ENCODE results near the gene OR52H1.

The OR52H1 gene

DNA sequence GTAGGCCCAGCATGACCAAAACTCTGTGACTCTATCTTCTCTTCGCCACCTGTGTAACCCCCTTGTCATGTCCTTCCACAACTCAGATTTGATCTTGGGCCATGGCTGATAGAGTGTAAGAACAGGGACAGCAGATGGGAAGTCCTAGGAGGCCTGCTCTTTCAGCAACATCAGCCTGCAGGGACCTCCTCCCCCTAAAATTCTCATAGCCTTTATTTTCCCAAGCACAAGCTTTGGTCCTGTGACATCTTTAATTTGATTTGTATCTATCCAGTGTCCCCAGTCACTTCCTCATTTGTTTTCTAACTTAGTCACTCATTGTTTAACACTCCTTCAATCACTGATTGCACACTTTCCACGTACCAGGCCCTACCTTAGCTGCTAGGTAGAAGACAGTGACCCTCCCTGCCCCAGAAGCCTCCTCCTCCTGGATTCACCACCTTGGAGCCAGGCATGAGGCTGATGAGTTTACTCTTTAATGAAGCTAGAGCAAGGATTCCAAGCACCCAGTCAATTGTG, 43.9 kb downstream of the OR52H1 start:
- ChIA-PET CTCF (interaction anchor here (0.5 to 1.9 kb wide), 3 partner anchors 10 to 29 kb away, joined by 3 to 4 read pairs (median 3); no protein-coding TSS in a partner anchor), POLR2A (no interaction called here)
- Histone ChIP-seq H3K36me3 (ENCODE audit: control insufficient read depth in 2 of 2, insufficient read depth in 1 of 2, low read length in 2 of 2) (no peaks in the 10 kb centered on the region), H3K4me1 (ENCODE audit: control insufficient read depth, insufficient read depth, low read length) (no peaks in the 10 kb centered on the region), H3K9me3 (ENCODE audit: control insufficient read depth, insufficient read depth, low read depth, low read length) (no peaks in the 10 kb centered on the region), H3K4me3 (ENCODE audit: low read depth, low read length) (no peak overlapping the region), H3K27ac (ENCODE audit: extremely low read depth, low read depth, low read length) (no peak overlapping the region)
- TF ChIP-seq, protein P1, sequence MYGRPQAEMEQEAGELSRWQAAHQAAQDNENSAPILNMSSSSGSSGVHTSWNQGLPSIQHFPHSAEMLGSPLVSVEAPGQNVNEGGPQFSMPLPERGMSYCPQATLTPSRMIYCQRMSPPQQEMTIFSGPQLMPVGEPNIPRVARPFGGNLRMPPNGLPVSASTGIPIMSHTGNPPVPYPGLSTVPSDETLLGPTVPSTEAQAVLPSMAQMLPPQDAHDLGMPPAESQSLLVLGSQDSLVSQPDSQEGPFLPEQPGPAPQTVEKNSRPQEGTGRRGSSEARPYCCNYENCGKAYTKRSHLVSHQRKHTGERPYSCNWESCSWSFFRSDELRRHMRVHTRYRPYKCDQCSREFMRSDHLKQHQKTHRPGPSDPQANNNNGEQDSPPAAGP (tag by site-specific recombination; IDR thresholded peaks at IDR 0.05): no peak
- no peak for TF ChIP-seq TCF7L2 (IDR thresholded peaks at IDR 0.05; ENCODE audit: borderline replicate concordance, low read depth, low read length)
- TF ChIP-seq ZEB2 (tag by site-specific recombination; IDR thresholded peaks at IDR 0.05): no peak
- no peak for TF ChIP-seq ZNF664 (tag by site-specific recombination; IDR thresholded peaks at IDR 0.05)
- no peak for TF ChIP-seq ZNF223 (tag by site-specific recombination; IDR thresholded peaks at IDR 0.05)
- no peak for TF ChIP-seq ZNF48 (tag by site-specific recombination; IDR thresholded peaks at IDR 0.05)
- no peak for TF ChIP-seq KLF8 (tag by site-specific recombination; IDR thresholded peaks at IDR 0.05)
- TF ChIP-seq ZBTB48 (tag by site-specific recombination; IDR thresholded peaks at IDR 0.05): no peak
- TF ChIP-seq, protein P2, sequence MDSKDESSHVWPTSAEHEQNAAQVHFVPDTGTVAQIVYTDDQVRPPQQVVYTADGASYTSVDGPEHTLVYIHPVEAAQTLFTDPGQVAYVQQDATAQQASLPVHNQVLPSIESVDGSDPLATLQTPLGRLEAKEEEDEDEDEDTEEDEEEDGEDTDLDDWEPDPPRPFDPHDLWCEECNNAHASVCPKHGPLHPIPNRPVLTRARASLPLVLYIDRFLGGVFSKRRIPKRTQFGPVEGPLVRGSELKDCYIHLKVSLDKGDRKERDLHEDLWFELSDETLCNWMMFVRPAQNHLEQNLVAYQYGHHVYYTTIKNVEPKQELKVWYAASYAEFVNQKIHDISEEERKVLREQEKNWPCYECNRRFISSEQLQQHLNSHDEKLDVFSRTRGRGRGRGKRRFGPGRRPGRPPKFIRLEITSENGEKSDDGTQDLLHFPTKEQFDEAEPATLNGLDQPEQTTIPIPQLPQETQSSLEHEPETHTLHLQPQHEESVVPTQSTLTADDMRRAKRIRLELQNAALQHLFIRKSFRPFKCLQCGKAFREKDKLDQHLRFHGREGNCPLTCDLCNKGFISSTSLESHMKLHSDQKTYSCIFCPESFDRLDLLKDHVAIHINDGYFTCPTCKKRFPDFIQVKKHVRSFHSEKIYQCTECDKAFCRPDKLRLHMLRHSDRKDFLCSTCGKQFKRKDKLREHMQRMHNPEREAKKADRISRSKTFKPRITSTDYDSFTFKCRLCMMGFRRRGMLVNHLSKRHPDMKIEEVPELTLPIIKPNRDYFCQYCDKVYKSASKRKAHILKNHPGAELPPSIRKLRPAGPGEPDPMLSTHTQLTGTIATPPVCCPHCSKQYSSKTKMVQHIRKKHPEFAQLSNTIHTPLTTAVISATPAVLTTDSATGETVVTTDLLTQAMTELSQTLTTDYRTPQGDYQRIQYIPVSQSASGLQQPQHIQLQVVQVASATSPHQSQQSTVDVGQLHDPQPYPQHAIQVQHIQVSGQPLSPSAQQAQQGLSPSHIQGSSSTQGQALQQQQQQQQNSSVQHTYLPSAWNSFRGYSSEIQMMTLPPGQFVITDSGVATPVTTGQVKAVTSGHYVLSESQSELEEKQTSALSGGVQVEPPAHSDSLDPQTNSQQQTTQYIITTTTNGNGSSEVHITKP (tag by site-specific recombination; IDR thresholded peaks at IDR 0.05): no peak
- TF ChIP-seq ZNF510 (tag by site-specific recombination; IDR thresholded peaks at IDR 0.05; ENCODE audit: insufficient replicate concordance): no peak
- TF ChIP-seq ZNF660 (tag by site-specific recombination; IDR thresholded peaks at IDR 0.05): no peak
- TF ChIP-seq ZNF214 (tag by site-specific recombination; IDR thresholded peaks at IDR 0.05; ENCODE audit: borderline replicate concordance): no peak
- TF ChIP-seq, protein P3, sequence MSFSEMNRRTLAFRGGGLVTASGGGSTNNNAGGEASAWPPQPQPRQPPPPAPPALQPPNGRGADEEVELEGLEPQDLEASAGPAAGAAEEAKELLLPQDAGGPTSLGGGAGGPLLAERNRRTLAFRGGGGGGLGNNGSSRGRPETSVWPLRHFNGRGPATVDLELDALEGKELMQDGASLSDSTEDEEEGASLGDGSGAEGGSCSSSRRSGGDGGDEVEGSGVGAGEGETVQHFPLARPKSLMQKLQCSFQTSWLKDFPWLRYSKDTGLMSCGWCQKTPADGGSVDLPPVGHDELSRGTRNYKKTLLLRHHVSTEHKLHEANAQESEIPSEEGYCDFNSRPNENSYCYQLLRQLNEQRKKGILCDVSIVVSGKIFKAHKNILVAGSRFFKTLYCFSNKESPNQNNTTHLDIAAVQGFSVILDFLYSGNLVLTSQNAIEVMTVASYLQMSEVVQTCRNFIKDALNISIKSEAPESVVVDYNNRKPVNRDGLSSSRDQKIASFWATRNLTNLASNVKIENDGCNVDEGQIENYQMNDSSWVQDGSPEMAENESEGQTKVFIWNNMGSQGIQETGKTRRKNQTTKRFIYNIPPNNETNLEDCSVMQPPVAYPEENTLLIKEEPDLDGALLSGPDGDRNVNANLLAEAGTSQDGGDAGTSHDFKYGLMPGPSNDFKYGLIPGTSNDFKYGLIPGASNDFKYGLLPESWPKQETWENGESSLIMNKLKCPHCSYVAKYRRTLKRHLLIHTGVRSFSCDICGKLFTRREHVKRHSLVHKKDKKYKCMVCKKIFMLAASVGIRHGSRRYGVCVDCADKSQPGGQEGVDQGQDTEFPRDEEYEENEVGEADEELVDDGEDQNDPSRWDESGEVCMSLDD (tag by site-specific recombination; IDR thresholded peaks at IDR 0.05): no peak
- TF ChIP-seq ZNF394 (tag by site-specific recombination; IDR thresholded peaks at IDR 0.05; ENCODE audit: borderline replicate concordance): no peak
- TF ChIP-seq ZNF266 (tag by site-specific recombination; IDR thresholded peaks at IDR 0.05; ENCODE audit: low read depth): no peak

DNA sequence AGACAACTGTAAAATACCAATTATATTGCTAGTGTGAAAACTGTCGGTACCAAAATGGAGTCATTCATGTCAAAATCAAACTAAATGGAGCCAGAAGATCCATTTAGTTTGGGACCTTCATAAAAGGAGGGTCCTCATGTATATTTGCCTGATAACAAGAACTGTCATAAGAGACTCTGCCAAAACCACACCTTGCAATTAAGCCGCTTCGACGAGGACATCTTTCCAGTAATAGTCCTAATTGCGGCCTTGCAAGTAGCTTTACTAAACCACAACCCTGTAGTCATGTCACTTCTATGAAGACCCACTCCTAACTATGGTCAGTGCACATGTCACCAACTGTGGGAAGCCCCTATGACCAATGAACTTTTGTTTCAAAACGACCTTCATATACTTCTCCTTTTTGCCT, 47.9 kb downstream of the OR52H1 start:
- ChIA-PET CTCF (interaction anchor here (0.6 kb wide), 1 partner anchor 1521 kb away, joined by 3 read pairs; no protein-coding TSS in a partner anchor), POLR2A (no interaction called here)
- no peak overlapping the region for H3K4me3 ChIP-seq (ENCODE audit: low read depth, low read length)
- H3K4me1 ChIP-seq (ENCODE audit: control insufficient read depth, insufficient read depth, low read length): no peaks in the 10 kb centered on the region
- no peaks in the 10 kb centered on the region for H3K9me3 ChIP-seq (ENCODE audit: control insufficient read depth, insufficient read depth, low read depth, low read length)
- no peaks in the 10 kb centered on the region for H3K36me3 ChIP-seq (ENCODE audit: control insufficient read depth in 2 of 2, insufficient read depth in 1 of 2, low read length in 2 of 2)
- H3K27ac ChIP-seq (ENCODE audit: extremely low read depth, low read depth, low read length): no peak overlapping the region
- TF ChIP-seq ZNF350 (tag by site-specific recombination; IDR thresholded peaks at IDR 0.05) (no peak), ZSCAN30 (tag by site-specific recombination; IDR thresholded peaks at IDR 0.05) (no peak), YY1 (tag by site-specific recombination; IDR thresholded peaks at IDR 0.05) (no peak), ZNF529 (tag by site-specific recombination; IDR thresholded peaks at IDR 0.05; ENCODE audit: insufficient replicate concordance) (no peak), ZBTB7A (tag by site-specific recombination; IDR thresholded peaks at IDR 0.05; ENCODE audit: low read depth) (no peak), ZNF501 (tag by site-specific recombination; IDR thresholded peaks at IDR 0.05) (no peak), ZNF521 (tag by site-specific recombination; IDR thresholded peaks at IDR 0.05) (no peak), ZNF433 (tag by site-specific recombination; IDR thresholded peaks at IDR 0.05; ENCODE audit: low read depth) (no peak), ZNF560 (tag by site-specific recombination; IDR thresholded peaks at IDR 0.05; ENCODE audit: borderline replicate concordance) (no peak), KLF16 (tag by site-specific recombination; IDR thresholded peaks at IDR 0.05) (no peak), ZNF366 (tag by site-specific recombination; conservative IDR thresholded peaks at IDR 0.05) (no peak)
- TF ChIP-seq, protein P4, sequence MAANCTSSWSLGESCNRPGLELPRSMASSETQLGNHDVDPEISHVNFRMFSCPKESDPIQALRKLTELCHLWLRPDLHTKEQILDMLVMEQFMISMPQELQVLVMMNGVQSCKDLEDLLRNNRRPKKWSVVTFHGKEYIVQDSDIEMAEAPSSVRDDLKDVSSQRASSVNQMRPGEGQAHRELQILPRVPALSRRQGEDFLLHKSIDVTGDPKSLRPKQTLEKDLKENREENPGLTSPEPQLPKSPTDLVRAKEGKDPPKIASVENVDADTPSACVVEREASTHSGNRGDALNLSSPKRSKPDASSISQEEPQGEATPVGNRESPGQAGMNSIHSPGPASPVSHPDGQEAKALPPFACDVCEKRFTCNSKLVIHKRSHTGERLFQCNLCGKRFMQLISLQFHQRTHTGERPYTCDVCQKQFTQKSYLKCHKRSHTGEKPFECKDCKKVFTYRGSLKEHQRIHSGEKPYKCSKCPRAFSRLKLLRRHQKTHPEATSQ (tag by site-specific recombination; IDR thresholded peaks at IDR 0.05): no peak
- TF ChIP-seq, protein P5, sequence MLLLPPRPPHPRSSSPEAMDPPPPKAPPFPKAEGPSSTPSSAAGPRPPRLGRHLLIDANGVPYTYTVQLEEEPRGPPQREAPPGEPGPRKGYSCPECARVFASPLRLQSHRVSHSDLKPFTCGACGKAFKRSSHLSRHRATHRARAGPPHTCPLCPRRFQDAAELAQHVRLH (tag by site-specific recombination; IDR thresholded peaks at IDR 0.05): no peak
